CD4-positive, alpha-beta T cell (primary cell): ENCODE data around the gene TMEM217. TPM values are rescaled to one million over a fixed set of nuclear protein-coding genes. Genes with fewer than 3 reads are reported as not detected.
A peak's percentile ranks its signal among the peaks of the same experiment; 100 is the strongest.

Experiments used
- ATAC-seq: fragments of 200-7000 bp; cut with Tn5 transposase; one replicate; pipeline ENCODE4 v1.10.0; 2022; ENCODE audit warnings: mild to moderate bottlenecking; ENCODE audit not compliant: poor library complexity
- CTCF ChIA-PET: fragments of 350-600 bp; sonication (Branson Sonifier 250); formaldehyde crosslinking; loops from one replicate; lab custom pipeline; 2021; ENCODE audit warnings: antibody characterized with exemption, inconsistent platforms; lab: Charles Lee
- POLR2A ChIA-PET: fragments of 350-600 bp; sonication (Branson Sonifier 250); formaldehyde crosslinking; loops from one replicate; lab custom pipeline; 2021; ENCODE audit warnings: antibody characterized with exemption, inconsistent platforms; lab: Charles Lee
- DNase-seq, 14 experiments: peaks; one replicate each; pipeline ENCODE4 v3.0.0-alpha.2; 2013 to 2020; ENCODE audit warnings: mixed read lengths in 2 of 14
- H3K27ac ChIP-seq, 2 donors: one replicate each; pipeline versions ENCODE4 v1.5.1 to v1.7.0; 2013; ENCODE audit warnings: low read length in 2 of 2, low read depth in 1 of 2, mild to moderate bottlenecking in 1 of 2
- H3K27me3 ChIP-seq, 2 experiments: 1 replicate in 1 of 2; 2 replicates in 1 of 2; pipeline versions ENCODE4 v1.6.1 to v1.7.0; 2013; ENCODE audit warnings: low read length in 2 of 2, control low read depth in 1 of 2, mild to moderate bottlenecking in 1 of 2, moderate library complexity in 1 of 2; ENCODE audit not compliant: insufficient read depth in 2 of 2, control insufficient read depth in 1 of 2
- H3K36me3 ChIP-seq: one replicate; pipeline ENCODE4 v1.6.1; 2013; ENCODE audit warnings: low read length, control low read depth; ENCODE audit not compliant: insufficient read depth
- H3K4me1 ChIP-seq: one replicate; pipeline ENCODE4 v1.6.1; 2013; ENCODE audit warnings: low read length, control low read depth; ENCODE audit not compliant: insufficient read depth
- H3K4me3 ChIP-seq: one replicate; pipeline ENCODE4 v1.5.1; 2013; ENCODE audit warnings: mild to moderate bottlenecking, low read length, moderate library complexity
- H3K9me3 ChIP-seq, 2 experiments: 1 replicate in 1 of 2; 2 replicates in 1 of 2; pipeline versions ENCODE4 v1.6.1 to v1.7.0; 2013; ENCODE audit warnings: low read length in 2 of 2, mild to moderate bottlenecking in 2 of 2, control low read depth in 1 of 2, moderate library complexity in 1 of 2; ENCODE audit not compliant: control insufficient read depth in 1 of 2, insufficient read depth in 1 of 2
- H3K27ac Mint-ChIP-seq: one replicate; pipeline ENCODE4 v1.8.0; 2020; ENCODE audit warnings: mixed read lengths
- H3K27me3 Mint-ChIP-seq: one replicate; pipeline ENCODE4 v1.8.0; 2021; ENCODE audit warnings: mixed read lengths
- H3K36me3 Mint-ChIP-seq: one replicate; pipeline ENCODE4 v1.8.0; 2021; ENCODE audit warnings: low read depth, mixed read lengths
- H3K4me1 Mint-ChIP-seq: one replicate; pipeline ENCODE4 v1.8.0; 2021; ENCODE audit warnings: low read depth, mixed read lengths
- H3K4me3 Mint-ChIP-seq: one replicate; pipeline ENCODE4 v1.8.0; 2020; ENCODE audit warnings: mild to moderate bottlenecking, mixed read lengths
- H3K9me3 Mint-ChIP-seq: one replicate; pipeline ENCODE4 v1.8.0; 2020; ENCODE audit warnings: mixed read lengths
- intact Hi-C, 2 experiments: fragments of 100-400 bp; cut with DNase I in 1 of 2; cut with micrococcal nuclease in 1 of 2; formaldehyde crosslinking; loops; one replicate each; pipeline versions ENCODE4 v1.15.1 to v1.9.0; 2023 to 2025; cut with DNase I, micrococcal nuclease
- total RNA-seq, 174 experiments: library from RNA in 2 of 174; stranded (reverse) in 2 of 174; gene quantifications; one replicate each; pipeline ENCODE4 v1.2.3 and lab custom pipeline; 2021 to 2026
- TF ChIP-seq, protein P1 (sequence below): fragments of 200-600 bp; IDR thresholded peaks from one replicate; pipeline ENCODE4 v1.8.0; 2022; ENCODE audit warnings: antibody characterized with exemption, mild to moderate bottlenecking

TMEM217 gene
- total RNA-seq, 2 experiments from 2014 or later: 0.41 to 0.47 TPM

DNA sequence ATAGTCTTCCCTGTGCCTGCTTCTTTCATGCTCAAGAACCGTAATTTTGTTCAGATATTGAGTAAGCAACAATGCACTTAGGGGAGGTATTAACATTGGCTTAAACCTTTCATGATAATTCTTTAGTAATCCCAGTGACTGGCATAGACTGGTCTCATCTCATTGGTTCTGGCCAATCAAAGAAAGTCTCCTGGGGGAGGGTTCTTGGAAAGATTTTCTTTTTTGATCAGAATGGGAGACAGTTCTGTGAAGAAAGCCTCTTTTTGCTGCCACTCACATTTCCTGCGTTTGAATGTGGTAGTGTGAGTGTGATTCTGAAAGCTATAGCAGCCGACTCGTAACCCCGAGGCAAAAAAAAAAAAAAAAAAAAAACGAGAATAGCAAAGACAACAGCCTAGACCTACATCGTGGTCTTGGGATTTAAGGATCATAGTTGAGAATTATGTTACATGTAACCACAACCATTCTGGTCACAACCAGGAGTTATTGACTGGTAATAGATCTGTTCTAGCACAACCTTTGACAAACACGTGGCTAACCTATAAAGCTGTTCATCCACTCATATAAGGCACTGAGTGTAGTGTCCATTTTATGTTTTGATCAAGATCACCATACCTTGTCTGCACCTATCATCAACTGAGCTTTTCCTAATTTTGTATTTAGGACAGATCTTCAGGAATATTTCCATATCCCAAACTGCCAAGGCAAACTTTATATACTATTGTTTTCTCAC lies 15.1 kb upstream of the TMEM217 start:
- intact Hi-C loops: no loop called here

DNA sequence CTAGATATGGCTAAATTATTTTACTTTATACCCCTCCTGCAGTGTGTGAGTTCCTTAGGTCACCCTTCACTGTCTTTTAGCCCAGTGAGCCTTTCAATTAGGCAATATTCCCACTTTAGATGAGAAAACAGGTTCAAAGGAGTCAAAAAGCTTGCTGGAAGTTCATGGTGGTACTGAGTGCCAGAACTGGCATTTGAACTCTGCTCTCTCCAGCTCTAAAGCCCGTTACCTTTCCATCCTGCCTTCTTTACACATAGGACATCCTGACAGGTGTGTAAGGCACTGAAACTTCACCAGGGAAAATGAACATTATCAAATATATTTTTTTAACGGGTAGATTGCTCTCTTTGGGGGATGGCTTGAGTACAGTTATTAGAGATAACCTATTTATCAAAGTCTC lies 11.2 kb upstream of the TMEM217 start:
- Mint-ChIP-seq H3K4me1 (peaks cover 37% of the 10 kb centered on the region), H3K36me3 (peaks cover 49% of the 10 kb centered on the region), H3K27me3 (no peaks in the 10 kb centered on the region), H3K27ac (no peak overlapping the region), H3K4me3 (no peak overlapping the region), H3K9me3 (no peaks in the 10 kb centered on the region)
- Histone ChIP-seq H3K27ac (no peak overlapping the region), H3K36me3 (peaks cover 31% of the 10 kb centered on the region), H3K4me3 (no peak overlapping the region), H3K27me3 (no peaks in the 10 kb centered on the region), H3K9me3 (no peaks in the 10 kb centered on the region), H3K4me1 (peaks cover 3% of the 10 kb centered on the region)
- ATAC-seq (no peak), DNase-seq (no peak)
- POLR2A ChIA-PET: no interaction called here
- TF ChIP-seq, protein P1, sequence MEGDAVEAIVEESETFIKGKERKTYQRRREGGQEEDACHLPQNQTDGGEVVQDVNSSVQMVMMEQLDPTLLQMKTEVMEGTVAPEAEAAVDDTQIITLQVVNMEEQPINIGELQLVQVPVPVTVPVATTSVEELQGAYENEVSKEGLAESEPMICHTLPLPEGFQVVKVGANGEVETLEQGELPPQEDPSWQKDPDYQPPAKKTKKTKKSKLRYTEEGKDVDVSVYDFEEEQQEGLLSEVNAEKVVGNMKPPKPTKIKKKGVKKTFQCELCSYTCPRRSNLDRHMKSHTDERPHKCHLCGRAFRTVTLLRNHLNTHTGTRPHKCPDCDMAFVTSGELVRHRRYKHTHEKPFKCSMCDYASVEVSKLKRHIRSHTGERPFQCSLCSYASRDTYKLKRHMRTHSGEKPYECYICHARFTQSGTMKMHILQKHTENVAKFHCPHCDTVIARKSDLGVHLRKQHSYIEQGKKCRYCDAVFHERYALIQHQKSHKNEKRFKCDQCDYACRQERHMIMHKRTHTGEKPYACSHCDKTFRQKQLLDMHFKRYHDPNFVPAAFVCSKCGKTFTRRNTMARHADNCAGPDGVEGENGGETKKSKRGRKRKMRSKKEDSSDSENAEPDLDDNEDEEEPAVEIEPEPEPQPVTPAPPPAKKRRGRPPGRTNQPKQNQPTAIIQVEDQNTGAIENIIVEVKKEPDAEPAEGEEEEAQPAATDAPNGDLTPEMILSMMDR: no peak
- intact Hi-C loops: no loop called here
- CTCF ChIA-PET: no interaction called here

More for the DNA sequence above, 15.1 kb upstream of the TMEM217 start:
- Mint-ChIP-seq H3K4me1 (peaks cover 51% of the 10 kb centered on the region), H3K27ac (no peak overlapping the region), H3K36me3 (peaks cover 56% of the 10 kb centered on the region), H3K27me3 (no peaks in the 10 kb centered on the region), H3K9me3 (no peaks in the 10 kb centered on the region), H3K4me3 (no peak overlapping the region)
- peaks cover 5% of the 10 kb centered on the region for H3K4me1 ChIP-seq
- peak; percentile 29 for ATAC-seq
- peaks cover 30% of the 10 kb centered on the region for H3K36me3 ChIP-seq
- no peaks in the 10 kb centered on the region for H3K27me3 ChIP-seq
- H3K27ac ChIP-seq: no peak overlapping the region
- no peak overlapping the region for H3K4me3 ChIP-seq
- TF ChIP-seq, protein P1: no peak
- ChIA-PET CTCF (interaction anchor here (1.1 to 1.2 kb wide), 2 partner anchors 9 to 52 kb away, joined by 3 read pairs; no protein-coding TSS in a partner anchor), POLR2A (no interaction called here)
- DNase-seq: no peak
- H3K9me3 ChIP-seq: no peaks in the 10 kb centered on the region

DNA sequence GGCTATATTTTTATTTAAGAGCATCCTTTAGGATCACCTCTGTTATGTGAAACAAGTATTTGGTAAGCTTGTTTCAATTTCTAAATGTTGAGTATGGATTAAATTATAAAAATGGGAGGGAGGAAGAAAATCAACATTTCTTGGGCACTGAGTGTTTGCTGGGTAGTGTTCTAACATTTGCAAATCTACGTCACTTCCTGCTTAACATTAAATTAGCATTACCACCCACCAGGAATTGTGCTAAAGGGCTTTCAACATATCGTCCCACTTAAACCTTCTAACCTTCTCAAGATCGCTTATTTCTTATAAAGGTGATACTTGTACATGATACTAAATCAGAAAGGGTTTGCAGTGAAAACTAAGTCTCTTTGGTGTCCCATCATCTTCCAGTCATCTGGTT lies 7.9 kb upstream of the TMEM217 start:
- Histone ChIP-seq H3K27me3 (no peaks in the 10 kb centered on the region), H3K4me3 (no peak overlapping the region), H3K9me3 (no peaks in the 10 kb centered on the region), H3K36me3 (peaks cover 21% of the 10 kb centered on the region), H3K4me1 (no peaks in the 10 kb centered on the region), H3K27ac (no peak overlapping the region)
- Mint-ChIP-seq H3K27me3 (no peaks in the 10 kb centered on the region), H3K27ac (no peak overlapping the region), H3K4me3 (no peak overlapping the region), H3K36me3 (peaks cover 34% of the 10 kb centered on the region), H3K9me3 (no peaks in the 10 kb centered on the region), H3K4me1 (peaks cover 38% of the 10 kb centered on the region)
- ATAC-seq (no peak), DNase-seq (no peak)
- ChIA-PET CTCF (no interaction called here), POLR2A (interaction anchor here (0.6 kb wide), 1 partner anchor 8 kb away, joined by 3 read pairs; the partner anchor contains the start of gene TBC1D22B)
- TF ChIP-seq, protein P1: no peak
- intact Hi-C loops: no loop called here
